ENCODE results near the gene USP7.
"Not testable (repeated sequence)": the region's sequence is repeated elsewhere in the genome, so short reads cannot be mapped to it uniquely, and the experiment has no call there.

Gene USP7

GRCh38 chr16:8921347-8921984 lies 42.2 kb downstream of the USP7 start:
- DNase-seq, result no peak

DNA sequence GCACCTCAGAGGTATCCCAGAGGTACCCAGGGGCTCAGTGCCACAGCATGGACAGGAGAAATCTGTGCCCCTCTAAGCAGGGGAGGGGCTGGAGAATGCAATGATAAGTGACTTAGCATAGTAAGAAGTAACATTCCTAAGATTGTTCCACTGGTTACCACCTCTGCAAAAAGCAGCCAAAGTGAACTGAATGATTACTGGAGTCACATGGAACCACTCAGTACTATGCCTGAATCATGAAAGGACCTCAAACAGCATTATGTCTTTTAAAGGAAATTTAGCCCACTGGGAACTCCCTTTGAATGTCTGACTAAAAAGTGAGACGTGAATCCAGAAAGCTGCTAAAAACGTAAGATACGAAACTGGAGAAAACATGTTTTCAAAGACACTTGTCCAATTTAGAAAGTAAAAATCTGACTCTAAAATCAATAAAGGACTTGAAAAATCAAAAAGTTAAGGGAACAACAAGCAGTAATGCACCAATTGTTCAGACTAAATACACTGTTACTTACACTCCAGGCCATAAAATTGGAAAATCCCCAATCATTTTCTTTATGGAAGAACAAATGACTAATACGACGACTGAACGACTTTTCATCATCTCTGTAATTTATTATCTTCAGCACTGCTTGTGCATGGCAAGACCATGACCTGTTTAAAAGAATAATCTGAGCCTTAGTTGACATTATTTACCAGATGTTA lies 42.9 kb downstream of the USP7 start:
- no peak for DNase-seq

- DNase-seq, result no peak
Measured at GRCh38 chr16:8919934-8920462, 43.7 kb downstream of the USP7 start.

DNA sequence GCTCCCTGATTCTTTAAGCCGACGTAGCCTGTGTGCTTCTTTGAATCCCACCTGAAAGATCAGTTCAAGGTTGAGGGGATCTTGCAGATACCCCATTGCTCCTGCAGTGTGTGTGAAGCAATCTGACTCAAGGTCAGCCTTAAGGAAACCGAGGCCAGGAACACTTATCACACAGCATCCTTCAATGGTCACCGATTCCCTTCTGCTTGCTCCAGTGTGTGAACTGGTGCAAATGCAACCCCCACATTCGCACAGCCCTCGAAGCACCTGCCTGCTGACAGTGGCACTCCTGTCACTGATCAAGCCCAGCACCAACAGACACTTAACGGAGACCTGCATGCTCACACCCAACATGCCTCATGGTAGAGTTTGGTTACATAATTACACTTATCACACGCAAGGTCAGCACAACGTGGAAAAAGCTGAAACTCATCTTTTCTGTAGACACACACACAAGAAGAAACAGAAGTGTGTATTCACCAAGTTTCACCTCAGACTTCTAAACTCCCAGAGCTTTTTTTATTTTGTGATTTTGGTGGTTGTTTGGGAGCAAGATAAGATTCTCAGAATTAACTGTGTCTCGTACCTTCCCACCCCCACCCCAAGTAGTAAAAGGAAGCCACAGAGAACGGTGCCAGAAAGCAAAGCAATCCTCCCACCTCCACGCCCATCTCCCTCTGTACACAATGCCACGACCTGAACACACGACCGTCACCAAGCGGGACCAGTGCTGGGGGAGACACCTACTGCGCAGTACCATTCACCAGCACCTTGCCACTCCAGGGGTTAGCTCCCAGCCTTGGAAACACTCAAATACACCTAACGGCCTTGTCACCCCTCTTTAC lies 44.4 kb downstream of the USP7 start:
- no peak for DNase-seq

GRCh38 chr16:8917336-8917735 lies 46.4 kb downstream of the USP7 start:
- DNase-seq, result not testable (repeated sequence)

- DNase-seq, result no peak
Measured at GRCh38 chr16:8916541-8917225, 47.0 kb downstream of the USP7 start.

DNA sequence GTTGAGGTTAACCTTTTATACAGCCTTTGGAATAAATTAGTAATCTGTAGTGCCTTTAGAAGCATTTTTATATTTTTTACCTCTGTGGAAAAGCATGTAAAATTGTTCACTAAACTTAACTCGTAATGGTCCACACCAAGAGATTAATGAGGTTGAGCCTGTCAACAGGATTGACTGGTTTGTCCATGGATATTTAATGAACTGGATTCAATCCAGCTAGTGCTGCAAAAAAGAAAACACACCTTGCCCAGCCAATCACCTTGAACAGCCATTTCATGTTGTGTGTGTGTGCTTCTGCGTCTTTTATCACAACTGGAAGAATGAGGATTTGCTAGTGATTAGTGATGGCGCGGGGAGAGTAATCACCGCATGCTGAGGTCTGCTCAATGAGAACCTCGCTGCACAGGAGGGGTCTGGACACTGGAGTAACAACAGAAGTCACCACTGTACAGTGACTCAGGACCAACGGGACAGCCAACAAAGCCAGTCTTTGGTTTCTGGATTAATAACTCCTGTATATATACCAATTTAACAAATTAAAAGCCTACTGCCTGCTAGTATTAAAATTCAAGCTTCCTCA lies 47.9 kb downstream of the USP7 start:
- DNase-seq, result no peak

- DNase-seq, result no peak
Measured at GRCh38 chr16:8914098-8914497, 49.6 kb downstream of the USP7 start.

DNA sequence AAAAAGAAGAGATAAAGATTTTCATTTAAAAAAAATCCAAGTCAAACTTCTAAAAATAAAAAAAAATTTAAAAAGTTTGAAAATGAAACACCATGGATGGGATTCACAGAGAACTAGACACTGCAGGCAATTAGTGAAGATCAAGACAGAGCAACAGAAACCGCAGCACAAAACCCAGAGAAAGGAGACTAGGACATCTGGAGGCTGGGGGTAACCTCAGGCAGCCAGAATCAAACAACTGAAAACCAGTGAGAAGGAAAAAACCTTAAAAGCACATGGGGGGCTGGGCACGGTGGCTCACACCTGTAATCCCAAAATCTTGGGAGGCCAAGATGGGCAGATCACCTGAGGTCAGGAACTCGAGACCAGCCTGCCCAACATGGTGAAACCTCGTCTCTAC lies 50.9 kb downstream of the USP7 start:
- DNase-seq, result no peak

GRCh38 chr16:8910811-8911210 lies 52.9 kb downstream of the USP7 start:
- no peak for DNase-seq

DNA sequence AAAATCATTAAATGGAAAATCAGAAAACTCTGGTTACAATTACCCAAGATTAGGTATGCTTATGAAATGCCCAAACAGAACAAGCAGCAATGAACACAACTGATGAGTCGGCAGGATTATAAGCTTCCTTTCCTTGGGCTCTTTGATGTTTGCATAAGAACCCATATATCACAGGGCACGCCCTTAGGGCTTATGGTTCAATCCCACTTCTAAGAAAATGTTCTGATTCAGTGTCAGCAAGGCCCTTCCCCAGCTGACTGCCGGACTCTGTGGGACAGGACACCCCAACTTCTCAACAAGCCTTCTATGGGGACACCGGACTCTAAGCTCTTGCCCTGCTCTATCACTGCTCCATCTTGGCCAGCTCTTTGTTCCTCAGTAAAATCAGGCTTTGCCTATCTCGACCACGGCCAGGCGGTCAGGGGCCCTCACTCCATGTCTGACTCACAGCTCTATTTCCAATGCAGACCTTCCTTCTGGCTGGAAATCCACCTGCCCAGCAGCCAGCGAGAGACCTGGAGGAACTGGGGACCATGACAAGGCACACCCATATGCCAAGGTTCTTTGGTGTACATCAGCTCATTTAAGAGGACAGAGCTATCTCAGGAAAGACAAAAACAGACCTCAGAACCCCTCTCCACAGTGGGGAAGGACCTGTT lies 54.8 kb downstream of the USP7 start:
- DNase-seq, result no peak

DNA sequence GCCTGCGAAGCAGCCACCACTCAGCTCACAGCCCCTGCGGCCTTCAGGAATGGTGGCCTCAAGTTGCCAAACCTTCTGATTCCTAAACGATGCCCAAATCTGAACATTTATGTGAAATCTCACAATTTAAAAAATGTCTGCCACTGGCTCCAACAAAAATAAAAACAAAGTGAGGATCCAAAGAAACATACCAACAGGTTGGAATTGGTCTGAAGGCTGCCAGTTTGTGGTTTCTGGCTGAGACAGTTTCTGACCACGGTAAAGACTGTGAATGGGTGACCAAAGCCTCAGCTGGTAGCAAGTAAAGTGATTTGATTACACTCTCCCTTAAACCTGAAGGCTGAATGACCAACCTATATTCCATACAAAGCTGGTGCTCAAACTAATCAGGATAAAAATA lies 56.6 kb downstream of the USP7 start:
- no peak for DNase-seq

DNA sequence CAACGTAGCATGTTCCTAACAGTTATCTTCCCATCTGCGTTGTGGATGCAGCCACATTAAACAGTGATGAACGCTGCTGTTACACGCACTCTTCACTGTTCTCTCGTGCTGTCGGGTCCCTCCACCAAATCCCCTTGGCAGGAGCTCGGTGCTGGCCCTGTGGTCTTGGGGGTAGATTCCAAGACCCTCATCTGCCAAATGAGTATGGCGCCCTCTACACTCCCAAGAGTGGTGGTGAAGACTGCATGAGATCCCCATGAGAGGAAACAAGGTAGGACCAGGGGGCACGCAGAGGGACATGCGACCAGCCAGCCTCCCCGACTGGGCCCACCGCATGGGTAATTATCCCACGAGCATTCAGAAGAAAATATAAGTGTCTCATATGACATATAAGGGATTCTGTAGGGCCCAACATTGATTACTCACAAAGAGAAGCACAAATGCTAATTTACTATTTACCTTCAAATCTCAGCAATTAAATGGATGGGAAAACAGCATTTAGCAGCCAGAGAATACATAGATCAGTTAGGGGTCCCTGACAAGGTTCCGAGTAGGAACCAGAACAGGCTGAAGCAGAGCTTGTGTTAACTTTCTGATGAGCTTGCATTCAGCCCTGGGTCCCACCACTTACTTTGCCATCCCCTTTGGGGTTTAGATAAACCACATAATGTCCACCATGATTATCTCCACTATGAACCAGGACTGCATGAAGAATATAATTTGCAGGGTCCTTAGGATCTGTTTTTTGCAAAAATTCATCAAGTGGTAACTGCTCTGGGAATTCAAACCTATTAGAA lies 57.7 kb downstream of the USP7 start:
- no peak for DNase-seq

- no peak for DNase-seq
Measured at GRCh38 chr16:8905168-8905762, 58.4 kb downstream of the USP7 start.

- DNase-seq, result no peak
Measured at GRCh38 chr16:8904018-8904430, 59.7 kb downstream of the USP7 start.

GRCh38 chr16:8903004-8903403 lies 60.7 kb downstream of the USP7 start:
- no peak for DNase-seq

DNA sequence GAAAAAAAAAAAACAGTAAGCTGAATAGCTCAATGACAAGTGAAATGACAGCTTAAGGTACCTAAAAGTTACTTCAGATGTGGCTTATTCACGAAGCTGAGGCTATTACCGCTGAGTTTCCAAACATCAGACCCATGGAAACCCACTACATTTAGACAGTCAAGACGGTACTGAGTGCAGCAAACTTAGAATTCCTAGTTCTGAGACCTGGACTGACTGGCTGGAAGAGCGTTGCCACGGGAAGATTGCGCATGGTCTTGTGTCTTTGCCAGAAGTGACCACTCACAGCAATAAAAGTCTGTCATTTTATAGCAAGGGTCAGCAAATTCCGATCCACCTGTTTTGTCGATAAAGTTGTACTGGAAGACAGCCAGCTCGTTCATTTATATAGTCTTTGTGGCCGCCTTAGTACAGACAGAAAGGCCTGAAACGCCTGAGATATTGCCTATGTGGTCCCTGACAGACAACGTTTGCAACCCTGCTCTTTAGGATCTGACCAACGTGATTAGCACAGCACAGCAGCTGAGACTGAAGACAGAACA lies 62.3 kb downstream of the USP7 start:
- DNase-seq, result no peak

DNA sequence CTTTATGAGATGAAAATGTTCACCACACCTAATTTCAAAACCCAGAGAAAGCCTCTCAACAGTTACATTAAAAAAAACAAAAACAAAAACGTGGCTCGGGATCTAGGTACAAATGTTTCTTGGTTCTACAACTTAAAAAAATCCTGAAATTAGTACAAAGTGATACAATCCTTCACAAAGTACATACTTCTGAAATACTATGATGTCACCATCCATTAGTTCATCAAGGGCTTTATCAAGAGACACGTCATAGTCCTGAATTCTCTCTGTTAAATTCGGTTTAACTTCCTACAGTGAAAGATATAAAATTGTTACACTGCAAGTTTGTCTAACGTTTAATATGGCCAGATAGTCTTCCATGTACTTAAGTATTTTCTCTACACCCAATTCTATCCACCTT lies 63.4 kb downstream of the USP7 start:
- no peak for DNase-seq

DNA sequence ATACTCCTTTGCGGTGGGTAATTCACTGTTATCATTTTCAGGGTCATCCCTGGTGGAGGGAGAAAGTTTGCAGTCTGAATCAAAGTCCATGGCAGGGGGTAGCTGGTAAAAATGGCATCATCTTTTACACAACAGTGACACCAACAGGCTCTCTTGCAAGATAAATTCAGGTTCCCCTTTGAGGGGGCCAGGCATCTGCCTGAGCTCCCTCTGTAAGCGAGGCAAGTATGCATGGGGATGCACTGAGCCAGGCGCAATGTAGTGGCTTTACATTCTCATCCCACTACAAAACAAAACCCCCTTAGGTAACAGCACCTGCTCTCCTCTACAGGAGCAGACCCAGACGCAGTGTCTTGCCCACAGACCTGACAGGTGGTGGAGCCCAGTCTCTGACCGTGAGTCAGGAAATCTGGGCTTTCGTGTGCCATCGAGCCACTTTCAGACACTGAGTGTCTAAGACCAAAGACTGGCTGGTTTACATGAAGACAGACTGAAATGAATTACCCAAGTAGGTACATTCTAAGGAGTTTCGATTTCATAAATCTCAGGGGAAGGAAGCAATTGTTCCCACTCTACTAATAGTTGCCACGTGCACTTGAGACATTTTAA lies 63.9 kb downstream of the USP7 start:
- DNase-seq, result no peak

Measured in activated CD4-positive, CD25-positive, alpha-beta regulatory T cell treated with anti-CD3 and anti-CD28 coated beads, Interleukin-2, amount 50 U/mL, for 72 hours (primary cell).